ENCODE results near the gene RNASEH1.

The RNASEH1 gene

DNA sequence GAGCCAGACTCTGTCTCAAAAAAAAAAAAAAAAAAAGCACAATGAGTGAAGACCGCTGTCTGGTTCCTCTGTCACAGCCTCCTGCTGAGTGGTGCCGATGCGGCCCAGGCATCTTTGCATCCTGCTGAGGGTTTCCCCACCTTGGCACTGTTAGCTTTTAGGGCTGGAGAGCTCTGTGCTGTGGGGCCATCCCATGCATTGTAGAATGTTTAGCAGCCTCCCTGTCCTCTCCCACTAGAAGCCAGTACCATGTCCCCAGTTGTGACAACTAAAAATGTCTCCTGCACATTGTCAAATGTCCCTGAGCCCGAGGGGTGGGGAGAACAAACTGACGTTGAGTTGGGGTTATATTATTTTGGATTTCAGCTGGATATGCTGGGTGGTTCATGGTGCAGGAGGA lies 28.9 kb upstream of the RNASEH1 start:
- no peak overlapping the region for H3K4me3 ChIP-seq (ENCODE audit: low read length)
- DNase-seq (ENCODE audit: low read depth): no peak
- TF ChIP-seq, protein P1, sequence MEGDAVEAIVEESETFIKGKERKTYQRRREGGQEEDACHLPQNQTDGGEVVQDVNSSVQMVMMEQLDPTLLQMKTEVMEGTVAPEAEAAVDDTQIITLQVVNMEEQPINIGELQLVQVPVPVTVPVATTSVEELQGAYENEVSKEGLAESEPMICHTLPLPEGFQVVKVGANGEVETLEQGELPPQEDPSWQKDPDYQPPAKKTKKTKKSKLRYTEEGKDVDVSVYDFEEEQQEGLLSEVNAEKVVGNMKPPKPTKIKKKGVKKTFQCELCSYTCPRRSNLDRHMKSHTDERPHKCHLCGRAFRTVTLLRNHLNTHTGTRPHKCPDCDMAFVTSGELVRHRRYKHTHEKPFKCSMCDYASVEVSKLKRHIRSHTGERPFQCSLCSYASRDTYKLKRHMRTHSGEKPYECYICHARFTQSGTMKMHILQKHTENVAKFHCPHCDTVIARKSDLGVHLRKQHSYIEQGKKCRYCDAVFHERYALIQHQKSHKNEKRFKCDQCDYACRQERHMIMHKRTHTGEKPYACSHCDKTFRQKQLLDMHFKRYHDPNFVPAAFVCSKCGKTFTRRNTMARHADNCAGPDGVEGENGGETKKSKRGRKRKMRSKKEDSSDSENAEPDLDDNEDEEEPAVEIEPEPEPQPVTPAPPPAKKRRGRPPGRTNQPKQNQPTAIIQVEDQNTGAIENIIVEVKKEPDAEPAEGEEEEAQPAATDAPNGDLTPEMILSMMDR (conservative IDR thresholded peaks at IDR 0.05; ENCODE audit: low read length): no peak

DNA sequence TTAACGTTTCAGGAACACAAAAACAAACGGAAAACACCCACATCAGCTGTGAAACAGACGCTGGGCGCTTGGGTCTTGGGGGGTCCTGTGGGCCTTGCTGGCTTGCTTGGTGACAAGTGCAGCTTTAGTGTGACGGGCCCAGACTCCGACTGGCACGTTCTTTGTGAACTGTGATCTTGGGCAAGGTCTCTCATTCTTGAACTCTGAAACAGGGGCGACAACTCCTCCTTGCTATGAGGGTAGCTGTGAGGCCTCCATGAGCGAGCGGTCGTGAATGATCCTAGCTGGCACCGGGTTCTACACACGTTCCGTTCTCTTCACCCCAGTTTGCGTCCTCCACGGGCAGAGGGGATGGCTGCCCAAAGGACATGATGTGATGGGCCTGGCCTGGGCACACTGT lies 28.1 kb upstream of the RNASEH1 start:
- TF ChIP-seq, protein P1 (conservative IDR thresholded peaks at IDR 0.05; ENCODE audit: low read length): no peak
- no peak overlapping the region for H3K4me3 ChIP-seq (ENCODE audit: low read length)
- no peak for DNase-seq (ENCODE audit: low read depth)

DNA sequence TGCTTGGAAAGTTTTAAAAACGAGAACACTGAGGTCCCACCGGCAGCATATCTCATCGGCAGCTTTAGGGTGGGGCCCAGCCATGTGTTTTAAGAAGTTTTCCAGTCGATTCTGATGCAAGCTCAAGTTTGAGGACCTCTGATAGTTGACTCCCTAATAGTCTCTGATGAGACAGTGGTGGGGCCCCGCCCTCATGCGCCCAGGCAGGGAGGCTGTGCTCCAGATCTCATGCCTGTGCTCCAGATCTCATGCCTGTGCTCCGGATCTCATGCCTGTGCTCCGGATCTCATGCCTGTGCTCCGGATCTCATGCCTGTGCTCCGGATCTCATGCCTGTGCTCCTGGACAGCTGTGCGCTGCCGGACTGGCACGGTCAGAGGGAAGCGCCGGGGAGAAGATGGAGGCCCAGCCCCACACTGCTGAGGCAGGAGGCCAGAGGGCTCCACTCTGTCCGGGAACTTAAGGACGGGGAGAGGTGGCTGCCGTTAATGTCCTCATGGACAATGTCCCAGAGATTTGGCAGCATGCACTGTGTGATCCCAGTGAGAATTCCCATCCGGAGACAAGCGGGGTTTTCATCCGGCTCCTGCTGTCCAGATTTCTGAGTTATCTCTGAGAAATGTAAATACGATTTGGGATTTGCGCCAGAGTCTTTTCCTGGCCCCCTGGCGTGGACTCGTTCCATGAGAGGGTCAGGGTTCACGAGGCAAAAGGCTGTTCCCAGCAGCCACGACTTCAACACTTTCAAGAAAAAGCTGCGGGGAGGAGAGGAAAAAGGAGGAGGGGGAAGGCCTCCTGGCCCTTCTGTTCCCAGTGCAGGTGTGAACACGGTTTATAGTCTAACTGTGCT lies 27.4 kb upstream of the RNASEH1 start:
- no peak overlapping the region for H3K4me3 ChIP-seq (ENCODE audit: low read length)
- TF ChIP-seq, protein P1 (conservative IDR thresholded peaks at IDR 0.05; ENCODE audit: low read length): no peak
- peak; percentile 33 for DNase-seq (ENCODE audit: low read depth)

DNA sequence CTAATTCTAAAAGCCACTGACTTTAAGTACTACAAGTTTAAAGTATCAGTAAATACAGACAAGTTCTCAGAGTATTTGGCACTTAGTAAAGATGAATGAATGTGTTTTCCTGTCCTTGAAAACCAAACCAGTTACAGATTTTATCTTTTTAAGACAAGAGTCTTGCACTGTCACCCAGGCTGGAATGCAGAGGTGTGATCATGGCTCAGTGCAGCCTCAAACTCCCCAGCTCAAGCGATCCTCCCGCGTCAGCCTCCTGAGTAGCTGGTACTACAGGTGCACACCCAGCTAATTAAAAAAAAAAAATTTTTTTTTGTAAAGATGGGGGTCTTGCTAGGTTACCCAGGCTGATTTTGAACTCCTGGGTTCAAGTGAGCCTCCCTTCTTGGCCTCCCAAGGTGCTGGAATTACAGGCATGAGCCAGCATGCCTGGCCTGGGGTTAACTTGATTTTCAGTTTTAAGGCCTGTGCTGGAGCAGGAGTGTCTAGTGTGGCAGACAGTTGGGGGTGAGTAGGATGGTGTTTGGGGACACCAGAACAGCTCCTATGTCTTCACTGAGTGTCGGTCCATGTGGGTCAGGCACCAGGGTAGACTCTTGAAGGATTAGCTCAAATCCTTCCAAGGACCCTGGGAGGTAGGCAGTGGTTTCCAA lies 26.6 kb upstream of the RNASEH1 start:
- H3K4me3 ChIP-seq (ENCODE audit: low read length): no peak overlapping the region
- DNase-seq (ENCODE audit: low read depth): no peak
- TF ChIP-seq, protein P1 (conservative IDR thresholded peaks at IDR 0.05; ENCODE audit: low read length): no peak

DNA sequence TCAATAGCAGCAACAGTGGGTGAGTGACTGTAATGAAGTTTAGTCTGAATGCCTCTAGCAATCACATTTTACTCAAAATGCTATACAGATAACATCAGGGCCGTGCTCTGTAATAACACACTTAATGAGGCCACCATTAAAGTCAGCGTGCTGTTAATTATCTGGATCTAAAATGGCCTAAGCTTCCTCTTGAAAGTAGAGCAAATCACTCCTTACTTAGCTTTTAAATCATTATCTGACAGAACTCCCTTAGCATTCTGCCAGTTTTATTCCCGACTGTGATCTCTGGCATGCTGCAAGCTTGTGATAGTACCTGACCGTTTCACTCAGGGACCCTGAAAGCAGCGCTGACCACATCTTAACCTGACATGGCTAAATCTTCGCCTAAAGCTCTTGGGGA lies 25.9 kb upstream of the RNASEH1 start:
- TF ChIP-seq, protein P1 (conservative IDR thresholded peaks at IDR 0.05; ENCODE audit: low read length): no peak
- no peak for DNase-seq (ENCODE audit: low read depth)
- no peak overlapping the region for H3K4me3 ChIP-seq (ENCODE audit: low read length)

DNA sequence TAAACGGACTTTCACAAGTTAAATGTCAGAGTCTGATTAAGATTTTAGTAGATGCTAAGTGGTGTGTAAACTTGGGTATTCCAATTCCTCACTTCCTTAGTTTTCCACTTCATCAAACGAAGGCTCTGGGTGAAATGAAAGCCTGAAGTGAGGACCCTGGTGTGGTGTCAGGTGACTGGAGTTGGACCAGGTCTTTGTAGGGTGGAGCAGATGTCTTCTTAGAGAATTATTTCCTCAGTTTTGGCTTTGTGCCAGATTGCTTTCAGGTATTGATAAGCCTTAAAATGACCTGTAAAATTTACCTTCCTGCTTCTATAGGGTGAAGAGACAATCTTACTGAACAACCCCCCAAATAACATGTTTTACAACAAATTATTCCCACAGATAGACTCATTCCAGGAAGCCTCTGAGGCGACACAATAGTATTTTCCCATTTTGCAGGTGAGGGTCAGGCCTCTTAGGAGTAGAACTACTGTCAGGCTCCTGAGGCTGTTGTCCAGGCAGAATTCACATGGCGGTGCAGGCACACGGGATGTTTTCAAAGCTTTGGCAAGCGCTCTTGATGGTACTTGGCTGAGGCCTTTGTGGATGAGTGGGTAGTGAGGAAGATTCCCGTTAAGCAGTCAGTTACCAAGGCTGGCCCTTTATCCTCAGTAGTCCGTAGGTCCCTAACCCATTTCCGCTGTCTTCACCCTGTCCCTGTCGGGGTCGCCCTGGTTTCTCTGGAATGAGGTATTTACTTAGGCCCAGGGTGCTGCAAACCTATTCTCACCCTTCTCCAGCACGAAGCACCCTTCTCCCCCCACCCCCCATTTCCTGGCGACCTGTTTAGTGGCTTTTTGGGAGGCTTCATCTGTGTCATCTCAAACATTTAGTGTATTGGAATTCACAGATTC lies 23.5 kb upstream of the RNASEH1 start:
- DNase-seq (ENCODE audit: low read depth): no peak
- TF ChIP-seq, protein P1 (conservative IDR thresholded peaks at IDR 0.05; ENCODE audit: low read length): no peak
- no peak overlapping the region for H3K4me3 ChIP-seq (ENCODE audit: low read length)
